ENCODE data around the gene MRPL37. TPM values are rescaled to one million over a fixed set of nuclear protein-coding genes. Genes with fewer than 3 reads are reported as not detected.
A peak's percentile ranks its signal among the peaks of the same experiment; 100 is the strongest.
"Not testable (repeated sequence)": the region's sequence is repeated elsewhere in the genome, so short reads cannot be mapped to it uniquely, and the experiment has no call there.

MRPL37 gene
- 81.2 TPM for total RNA-seq
- long read RNA-seq, transcript MRPL37-202 (7 exons, 1,483 nt) = major isoform, 67 of 113 reads
- long read RNA-seq, partial matches to known transcripts = 39 of 113 reads
- long read RNA-seq, other reads (novel, unspliced or antisense) = 6 of 113 reads

DNA sequence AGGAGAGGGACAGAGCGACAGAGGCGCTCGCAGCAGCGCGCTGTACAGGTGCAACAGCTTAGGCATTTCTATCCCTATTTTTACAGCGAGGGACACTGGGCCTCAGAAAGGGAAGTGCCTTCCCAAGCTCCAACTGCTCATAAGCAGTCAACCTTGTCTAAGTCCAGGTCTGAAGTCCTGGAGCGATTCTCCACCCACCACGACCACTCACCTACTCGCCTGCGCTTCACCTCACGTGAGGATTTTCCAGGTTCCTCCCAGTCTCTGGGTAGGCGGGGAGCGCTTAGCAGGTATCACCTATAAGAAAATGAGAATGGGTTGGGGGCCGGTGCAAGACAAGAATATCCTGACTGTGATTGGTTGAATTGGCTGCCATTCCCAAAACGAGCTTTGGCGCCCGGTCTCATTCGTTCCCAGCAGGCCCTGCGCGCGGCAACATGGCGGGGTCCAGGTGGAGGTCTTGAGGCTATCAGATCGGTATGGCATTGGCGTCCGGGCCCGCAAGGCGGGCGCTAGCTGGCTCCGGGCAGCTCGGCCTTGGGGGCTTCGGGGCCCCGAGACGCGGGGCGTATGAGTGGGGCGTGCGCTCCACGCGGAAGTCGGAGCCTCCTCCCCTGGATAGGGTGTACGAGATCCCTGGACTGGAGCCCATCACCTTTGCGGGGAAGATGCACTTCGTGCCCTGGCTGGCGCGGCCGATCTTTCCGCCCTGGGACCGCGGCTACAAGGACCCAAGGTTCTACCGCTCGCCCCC is at the start of gene MRPL37, which contains the start of gene CYB5RL:
TSS of gene MRPL37 (plus strand) at position 403 of the 754 bp plus-strand sequence. CDS start at position 480, 77 bp downstream.
TSS of gene CYB5RL (minus strand) at position 266 of the 754 bp plus-strand sequence. CDS start 4,414 bp downstream, outside the sequence.
- intact Hi-C loops (cut with micrococcal nuclease) = no loop called here
- DNase-seq (peak; percentile 93), ATAC-seq (peak; percentile 99)

DNA sequence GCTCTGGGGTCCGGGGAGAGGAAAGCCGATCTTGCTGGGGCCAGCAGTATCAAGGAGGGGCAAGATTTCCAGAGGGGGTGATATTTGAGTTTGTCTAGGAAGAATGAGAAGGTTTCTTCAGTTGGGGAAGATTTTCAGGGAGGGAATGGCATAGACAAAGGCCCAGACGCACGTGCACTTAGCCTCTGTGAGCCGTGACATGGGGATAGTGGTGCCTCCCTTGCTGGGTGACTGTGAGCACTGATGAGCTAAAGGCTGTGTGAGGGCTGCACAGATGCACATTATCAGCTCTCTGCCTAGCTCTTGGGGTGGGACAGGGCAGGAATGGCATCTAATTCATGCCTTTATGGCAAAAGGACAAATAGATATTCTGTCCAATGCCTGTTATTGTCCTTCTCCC is 49.0 kb upstream of the MRPL37 start:
- ATAC-seq = no peak
- intact Hi-C loops (cut with micrococcal nuclease) = no loop called here
- no peak for DNase-seq

- no peak for DNase-seq
- intact Hi-C loops (cut with micrococcal nuclease) = no loop called here
- ATAC-seq = no peak
Observed at GRCh38 chr1:54152696-54153095, 47.3 kb upstream of the MRPL37 start, which contains the start of gene CDCP2. Gene CDCP2 (minus strand): TSS chr1:54153000. CDS start chr1:54152922, 78 bp downstream.

DNA sequence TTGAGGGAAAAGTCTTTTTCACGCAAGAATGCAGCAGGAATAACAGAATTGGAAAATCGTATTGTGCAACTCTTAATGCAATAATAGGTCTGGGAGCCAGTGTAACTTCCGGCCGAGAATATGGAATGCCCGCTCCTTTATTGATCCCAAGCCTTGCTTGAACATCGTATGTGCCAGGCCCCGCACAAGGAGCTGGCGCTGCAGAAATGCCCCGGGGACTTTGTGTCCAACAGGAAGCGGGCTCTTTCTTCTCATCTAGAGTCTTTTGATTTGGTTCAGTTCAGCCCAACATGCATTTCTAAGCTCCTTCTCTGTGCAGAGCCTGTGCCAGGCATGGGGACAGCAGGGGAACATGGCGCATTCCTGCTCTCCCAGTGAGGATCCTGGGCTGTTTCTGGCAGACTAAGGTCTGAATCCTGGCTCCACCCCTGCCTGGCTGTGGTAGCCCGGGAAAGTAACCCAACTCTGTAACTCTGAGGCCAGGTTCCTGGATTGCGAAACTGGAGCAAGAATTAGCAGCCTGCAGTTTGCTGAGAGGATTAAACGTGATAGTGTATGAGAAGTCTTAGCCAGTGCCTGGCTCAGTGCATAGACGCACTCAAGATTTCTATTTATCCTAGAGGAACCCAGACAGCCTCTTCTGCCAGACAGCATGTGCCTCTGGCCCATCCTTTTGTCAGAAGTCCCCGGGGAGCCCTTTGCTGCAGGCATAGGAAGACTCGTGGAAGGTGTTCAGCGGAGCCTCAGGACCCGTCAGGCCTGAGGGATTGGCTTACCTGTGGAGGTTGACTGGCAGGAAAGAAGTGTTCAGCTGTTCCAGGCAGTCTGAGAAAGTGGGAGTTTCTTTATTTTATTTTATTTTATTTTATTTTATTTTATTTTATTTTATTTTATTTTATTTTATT is 46.2 kb upstream of the MRPL37 start:
- DNase-seq = peak; percentile 60
- intact Hi-C loops (cut with micrococcal nuclease) = no loop called here

GRCh38 chr1:54156201-54156600 is 43.8 kb upstream of the MRPL37 start:
- DNase-seq (no peak), ATAC-seq (no peak)
- intact Hi-C loops (cut with micrococcal nuclease) = no loop called here

More for the DNA sequence above, 46.2 kb upstream of the MRPL37 start:
- ATAC-seq = peak; percentile 91

GRCh38 chr1:54156986-54157385 is 43.0 kb upstream of the MRPL37 start:
- intact Hi-C loops (cut with micrococcal nuclease) = no loop called here
- DNase-seq (no peak), ATAC-seq (no peak)

DNA sequence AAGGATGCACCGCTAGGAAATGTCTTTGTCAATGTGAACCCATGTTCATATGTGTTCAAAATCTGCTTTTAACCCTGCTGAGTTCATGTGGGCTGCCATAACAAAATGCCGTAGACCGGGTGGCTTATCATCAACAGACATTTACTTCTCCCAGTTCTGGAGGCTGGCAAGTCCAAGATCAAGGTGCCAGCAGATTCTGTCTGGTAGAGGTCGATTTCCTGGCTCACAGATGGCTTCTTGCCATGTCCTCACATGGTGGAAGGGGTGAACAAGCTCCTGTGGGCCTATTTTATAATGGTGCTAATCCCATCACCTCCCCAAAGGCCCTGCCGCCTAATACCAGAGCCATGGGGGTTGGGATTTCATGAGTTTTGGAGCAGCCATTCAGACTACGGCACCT is 42.6 kb upstream of the MRPL37 start:
- no peak for ATAC-seq
- intact Hi-C loops (cut with micrococcal nuclease) = no loop called here
- DNase-seq = no peak

DNA sequence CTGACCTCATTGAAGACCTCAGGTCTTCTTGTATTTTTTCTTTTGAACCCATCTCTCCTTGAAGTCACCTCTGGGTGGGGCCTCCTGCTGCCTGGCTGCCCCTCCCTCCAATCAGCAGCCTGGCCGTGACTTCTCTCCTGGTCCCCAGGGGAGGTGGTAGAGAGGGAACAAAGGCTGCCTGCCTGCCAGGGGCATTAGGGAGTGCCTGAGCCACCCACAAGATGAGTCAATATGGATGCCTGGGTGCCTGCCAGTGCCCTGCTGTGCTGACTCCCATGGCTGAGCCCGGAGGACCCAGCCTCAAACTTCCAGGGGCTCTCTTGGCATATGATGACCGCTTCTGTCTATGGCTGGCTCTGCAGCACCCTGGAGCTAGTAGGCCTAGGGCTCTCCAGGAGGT is 41.9 kb upstream of the MRPL37 start:
- intact Hi-C loops (cut with micrococcal nuclease) = no loop called here
- no peak for ATAC-seq
- DNase-seq = no peak

DNA sequence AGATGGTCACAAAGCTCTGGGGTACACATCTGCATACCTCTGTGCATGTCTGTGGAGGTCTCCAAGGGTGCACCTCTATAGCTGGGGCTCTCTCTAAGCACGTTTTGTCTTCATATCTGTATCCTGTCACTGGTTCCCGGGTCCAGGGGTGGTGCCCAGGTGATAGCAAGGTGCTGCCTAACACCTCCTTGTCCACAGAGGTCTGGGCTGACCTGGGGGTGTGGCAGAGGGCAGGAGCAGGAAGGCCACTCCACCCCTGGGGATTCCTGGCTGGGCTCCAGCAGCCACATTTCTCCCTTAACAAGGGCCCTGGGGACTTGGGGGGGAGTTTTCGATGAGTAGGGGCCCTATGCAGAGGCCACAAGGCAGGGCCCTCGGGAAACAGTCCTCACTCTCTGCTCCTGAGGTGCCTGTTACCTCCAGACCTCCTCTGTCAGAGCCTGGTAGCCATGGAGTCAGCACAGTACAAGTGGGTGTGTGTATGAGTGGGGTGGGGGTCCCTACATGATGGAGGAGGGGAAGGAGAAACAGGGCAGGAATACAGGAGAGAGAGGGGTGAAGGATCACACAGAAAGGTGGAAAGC is 40.1 kb upstream of the MRPL37 start:
- ATAC-seq (no peak), DNase-seq (no peak)
- intact Hi-C loops (cut with micrococcal nuclease) = no loop called here

- ATAC-seq (no peak), DNase-seq (no peak)
- intact Hi-C loops (cut with micrococcal nuclease) = no loop called here
Observed at GRCh38 chr1:54160351-54160750, 39.6 kb upstream of the MRPL37 start.

GRCh38 chr1:54161495-54162168 is 38.3 kb upstream of the MRPL37 start:
- intact Hi-C loops (cut with micrococcal nuclease) = no loop called here
- DNase-seq (no peak), ATAC-seq (no peak)

- no peak for ATAC-seq
- intact Hi-C loops (cut with micrococcal nuclease) = no loop called here
- no peak for DNase-seq
Observed at GRCh38 chr1:54163051-54163450, 36.9 kb upstream of the MRPL37 start.

GRCh38 chr1:54163573-54163972 is 36.4 kb upstream of the MRPL37 start:
- intact Hi-C loops (cut with micrococcal nuclease) = no loop called here
- ATAC-seq = no peak
- no peak for DNase-seq

DNA sequence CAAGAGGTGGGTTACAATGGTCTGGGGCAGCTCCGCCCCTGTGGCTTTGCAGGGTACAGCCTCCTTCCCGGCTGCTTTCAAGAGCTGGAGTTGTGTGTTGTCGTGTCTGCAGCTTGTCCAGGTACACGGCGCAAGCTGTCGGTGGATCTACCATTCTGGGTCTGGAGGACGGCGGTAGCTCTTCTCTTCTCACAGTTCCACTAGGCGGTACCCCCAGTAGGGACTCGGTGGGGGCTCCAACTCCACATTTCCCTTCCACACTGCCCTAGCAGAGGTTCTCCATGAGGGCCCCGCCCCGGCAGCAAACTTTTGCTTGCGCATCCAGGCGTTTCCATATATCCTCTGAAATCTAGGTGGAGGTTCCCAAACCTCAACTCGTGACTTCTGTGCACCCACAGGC is 34.8 kb upstream of the MRPL37 start:
- intact Hi-C loops (cut with micrococcal nuclease) = no loop called here
- ATAC-seq (no peak), DNase-seq (no peak)

DNA sequence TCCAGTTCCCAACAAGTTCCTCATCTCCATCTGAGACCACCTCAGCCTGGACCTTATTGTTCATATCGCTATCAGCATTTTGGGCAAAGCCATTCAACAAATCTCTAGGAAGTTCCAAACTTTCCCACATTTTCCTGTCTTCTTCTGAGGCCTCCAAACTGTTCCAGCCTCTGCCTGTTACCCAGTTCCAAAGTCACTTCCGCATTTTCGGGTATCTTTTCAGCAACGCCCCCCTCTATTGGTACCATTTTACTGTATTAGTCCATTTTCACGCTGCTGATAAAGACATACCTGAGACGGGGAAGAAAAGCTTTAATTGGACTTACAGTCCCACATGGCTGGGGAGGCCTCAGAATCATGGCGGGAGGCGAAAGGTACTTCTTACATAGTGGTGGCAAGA is 33.6 kb upstream of the MRPL37 start:
- DNase-seq; intact Hi-C loops (cut with micrococcal nuclease); ATAC-seq: not testable (repeated sequence)

GRCh38 chr1:54167422-54168139 is 32.4 kb upstream of the MRPL37 start:
- intact Hi-C loops (cut with micrococcal nuclease) = no loop called here
- DNase-seq (no peak), ATAC-seq (no peak)

DNA sequence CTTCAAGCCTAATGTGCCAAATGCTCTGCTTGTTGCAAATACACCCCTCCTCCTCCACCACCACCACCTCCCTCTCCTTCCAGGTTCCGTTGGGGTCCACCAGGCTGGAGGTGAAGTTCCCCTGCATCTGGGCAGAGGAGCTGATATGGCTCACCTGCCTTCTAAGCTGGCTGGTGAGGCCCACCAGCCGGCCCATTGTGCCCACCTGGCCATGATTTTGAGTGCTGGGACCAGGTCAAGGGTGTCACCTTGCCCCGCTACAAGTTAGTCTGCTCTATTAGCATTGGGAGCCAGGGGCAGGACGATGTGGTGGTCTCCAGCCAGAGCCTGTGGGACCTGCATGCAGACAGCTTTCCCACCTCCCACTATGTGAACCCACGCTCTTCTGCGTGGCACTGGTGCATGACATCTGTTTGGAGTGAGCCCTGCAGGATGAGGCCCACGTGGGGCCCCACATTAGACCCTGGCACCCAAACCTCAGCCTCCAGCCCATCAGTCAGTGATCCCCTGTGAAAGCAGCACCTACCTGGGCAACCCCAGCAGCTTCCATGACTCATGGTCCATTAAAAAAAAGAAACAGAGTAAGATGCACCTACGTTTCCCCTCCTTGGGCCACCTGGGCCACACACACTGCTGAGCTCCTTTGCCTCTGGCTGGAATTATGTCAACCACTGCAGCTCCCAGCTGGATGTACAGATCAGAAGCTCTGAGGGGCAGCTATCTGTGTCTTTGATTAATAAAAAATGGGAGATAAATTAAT is 31.6 kb upstream of the MRPL37 start:
- intact Hi-C loops (cut with micrococcal nuclease) = no loop called here
- ATAC-seq (no peak), DNase-seq (no peak)

- intact Hi-C loops (cut with micrococcal nuclease) = no loop called here
- ATAC-seq = no peak
- no peak for DNase-seq
Observed at GRCh38 chr1:54169068-54169467, 30.9 kb upstream of the MRPL37 start.

Measured in left ventricle myocardium superior (tissue), 1 donor.